ENCODE measurements around the gene SULT1A2. TPM values are rescaled to one million over a fixed set of nuclear protein-coding genes. Genes with fewer than 3 reads are reported as not detected.

Gene SULT1A2
- total and polyA plus RNA-seq, 2 of the 8 experiments (the other 6 are each of a cell fraction or from before 2014, with no cell fraction given), result 0.29 to 0.35 TPM

DNA sequence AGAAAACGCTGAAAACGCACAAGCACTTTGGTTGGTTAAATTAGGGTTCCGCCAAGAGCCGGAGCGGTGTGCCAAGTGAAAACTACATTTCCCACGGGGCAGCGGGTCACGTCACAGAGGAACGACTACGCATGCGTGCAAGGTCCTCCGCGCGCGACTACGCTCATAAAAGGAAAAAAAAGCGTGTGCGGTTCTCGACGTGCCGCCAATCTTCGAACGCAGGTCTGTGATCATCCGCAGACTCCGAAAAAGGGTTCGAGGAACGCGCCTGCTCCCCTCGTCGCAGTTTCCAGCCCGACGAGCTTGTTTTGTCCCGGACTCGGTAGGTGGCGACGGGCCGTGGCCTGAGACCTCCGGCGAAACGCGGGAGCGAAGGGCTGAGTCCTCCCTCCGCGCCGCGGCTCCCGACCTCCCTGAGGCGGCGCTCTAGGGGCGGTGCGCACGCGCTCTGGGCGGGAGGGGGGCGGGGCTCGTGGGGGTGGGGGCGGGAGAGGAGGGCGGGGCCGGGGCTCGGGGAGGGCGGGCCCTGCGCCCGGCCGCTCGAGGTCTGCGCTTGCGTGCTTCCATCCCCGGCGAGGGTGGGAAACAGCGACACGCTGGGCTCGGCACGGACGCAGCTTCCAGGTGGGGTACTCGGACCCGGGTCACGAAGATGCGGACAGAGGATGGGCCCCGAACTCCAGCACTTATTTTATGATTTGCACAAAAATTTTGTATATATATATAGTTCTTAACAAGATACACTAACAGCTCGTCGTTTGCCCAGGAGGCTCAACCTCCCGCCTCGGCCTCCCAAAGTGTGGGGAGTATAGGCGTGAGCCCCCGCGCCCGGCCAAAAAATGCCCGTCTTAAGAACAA is 42.8 kb downstream of the SULT1A2 start, which contains the start of gene SGF29 (continued):
- TF ChIP-seq EZH2 (IDR thresholded peaks at IDR 0.05; ENCODE audit: low read depth, low read length, severe bottlenecking) (no peak), MAFK (IDR thresholded peaks at IDR 0.05; ENCODE audit: low read depth, low read length) (no peak), JUN (IDR thresholded peaks at IDR 0.05; ENCODE audit: low read depth, low read length) (no peak), CBX5 (IDR thresholded peaks at IDR 0.05; ENCODE audit: low read depth, low read length) (no peak), RFX5 (IDR thresholded peaks at IDR 0.05; ENCODE audit: borderline replicate concordance, low read depth, low read length) (no peak), CTBP2 (IDR thresholded peaks at IDR 0.05; ENCODE audit: borderline replicate concordance, insufficient read depth, insufficient read length, low read length) (no peak), SP1 (IDR thresholded peaks at IDR 0.05; ENCODE audit: low read depth, low read length) (no peak), NRF1 (IDR thresholded peaks at IDR 0.05; ENCODE audit: low read depth, low read length) (peak; percentile 43; the same call in 1 of the 2 replicates), SP4 (IDR thresholded peaks at IDR 0.05; ENCODE audit: low read length) (peak; percentile 75; the same call in 1 of the 2 replicates), TCF12 (IDR thresholded peaks at IDR 0.05; ENCODE audit: low read depth, low read length) (no peak), CEBPB (IDR thresholded peaks at IDR 0.05; ENCODE audit: low read depth, low read length) (no peak), TBP (IDR thresholded peaks at IDR 0.05; ENCODE audit: low read depth, low read length) (peak; percentile 72; the same call in 1 of the 2 replicates), RBBP5 (IDR thresholded peaks at IDR 0.05; ENCODE audit: borderline replicate concordance, low read depth, low read length) (peak; percentile 47; the same call in 1 of the 2 replicates), POU5F1 (IDR thresholded peaks at IDR 0.05; ENCODE audit: low read depth, low read length) (no peak), SUZ12 (IDR thresholded peaks at IDR 0.05; ENCODE audit: low read length) (no peak), TAF1 (IDR thresholded peaks at IDR 0.05; ENCODE audit: low read depth, low read length) (peak; percentile 87), SIN3A (conservative IDR thresholded peaks at IDR 0.05 in 1 of 2, IDR thresholded peaks at IDR 0.05 in 1 of 2; ENCODE audit: low read depth in 1 of 2, low read length in 2 of 2) (peak in 1 of 2 experiments; percentile 68; a peak in 2 of 4 replicates), RXRA (IDR thresholded peaks at IDR 0.05; ENCODE audit: insufficient read depth, low read depth, low read length) (no peak), TAF7 (optimal IDR thresholded peaks at IDR 0.05; ENCODE audit: borderline replicate concordance, low read depth, low read length) (peak; percentile 66), SIRT6 (IDR thresholded peaks at IDR 0.05; ENCODE audit: low read length) (no peak), EP300 (IDR thresholded peaks at IDR 0.05; ENCODE audit: borderline replicate concordance in 1 of 2, low read depth in 2 of 2, low read length in 2 of 2) (no peak)
- TF ChIP-seq, protein P1, sequence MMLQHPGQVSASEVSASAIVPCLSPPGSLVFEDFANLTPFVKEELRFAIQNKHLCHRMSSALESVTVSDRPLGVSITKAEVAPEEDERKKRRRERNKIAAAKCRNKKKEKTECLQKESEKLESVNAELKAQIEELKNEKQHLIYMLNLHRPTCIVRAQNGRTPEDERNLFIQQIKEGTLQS (IDR thresholded peaks at IDR 0.05; ENCODE audit: insufficient read depth, low read depth, low read length), result 0 out of 2 replicates have a peak, but pooled peaks have one; percentile 1

Data from H1 (cell line).